IMR-90 (cell line): ENCODE data around the gene LAIR1. TPM values are rescaled to one million over a fixed set of nuclear protein-coding genes. Genes with fewer than 3 reads are reported as not detected.

Experiments used
- ATAC-seq: fragments of 200-7000 bp; cut with Tn5 transposase; 2 replicates; pipeline ENCODE4 v1.9.1; 2020; ENCODE audit warnings: low read depth, mild to moderate bottlenecking, moderate library complexity
- BruUV-seq: library from RNA; stranded (reverse); fragments of 400-500 nt; replicated peaks from 2 replicates; lab custom pipeline; 2021; lab: Mats Ljungman, UMichigan
- CTCF ChIA-PET: fragments of 300-600 bp; formaldehyde crosslinking; extraction: SDS; loops from one replicate; lab custom pipeline; 2021; ENCODE audit warnings: antibody characterized with exemption; lab: Yijun Ruan, JAX
- POLR2A ChIA-PET: fragments of 300-600 bp; sonication (Branson Sonifier 250); formaldehyde crosslinking; loops from one replicate; lab custom pipeline; 2022; ENCODE audit warnings: antibody characterized with exemption; ENCODE audit not compliant: unreplicated experiment; lab: Charles Lee
- DNase-seq: peaks from one replicate; pipeline ENCODE4 v3.0.0; 2013
- H2AFZ ChIP-seq: replicated peaks from 2 replicates; pipeline ENCODE3; 2013; ENCODE audit warnings: low read length, mild to moderate bottlenecking; ENCODE audit not compliant: poor library complexity
- H2AK5ac ChIP-seq: 2 replicates; pipeline ENCODE4 v1.6.1; 2013; ENCODE audit warnings: low read depth, low read length, inconsistent platforms
- H2AK9ac ChIP-seq: replicated peaks from 2 replicates; pipeline ENCODE3; 2013; ENCODE audit warnings: mild to moderate bottlenecking, low read depth, low read length, moderate library complexity; ENCODE audit not compliant: poor library complexity
- H2BK120ac ChIP-seq: 2 replicates; pipeline ENCODE4 v1.6.1; 2013; ENCODE audit warnings: low read depth, low read length, inconsistent platforms
- H2BK15ac ChIP-seq: 3 replicates; pipeline ENCODE4 v1.6.1; 2013; ENCODE audit warnings: low read depth, low read length, inconsistent platforms
- H2BK20ac ChIP-seq: 2 replicates; pipeline ENCODE4 v1.6.1; 2013; ENCODE audit warnings: low read depth, mild to moderate bottlenecking, inconsistent platforms, low read length, moderate library complexity
- H2BK5ac ChIP-seq: 2 replicates; pipeline ENCODE4 v1.6.1; 2013; ENCODE audit warnings: mild to moderate bottlenecking, low read depth, low read length, inconsistent platforms; ENCODE audit not compliant: poor library complexity, severe bottlenecking
- H3K14ac ChIP-seq: replicated peaks from 2 replicates; pipeline ENCODE4 v1.6.1; 2013; ENCODE audit warnings: low read depth, low read length, inconsistent platforms
- H3K18ac ChIP-seq: 2 replicates; pipeline ENCODE4 v1.6.1; 2013; ENCODE audit warnings: low read depth, low read length, control low read depth
- H3K23ac ChIP-seq: 2 replicates; pipeline ENCODE4 v1.6.1; 2013; ENCODE audit warnings: low read depth, low read length, inconsistent platforms
- H3K27ac ChIP-seq: 2 replicates; pipeline ENCODE4 v1.5.1; 2013; ENCODE audit warnings: mild to moderate bottlenecking, control low read depth, low read length; ENCODE audit not compliant: insufficient read depth
- H3K27me3 ChIP-seq: 2 replicates; pipeline ENCODE4 v1.6.1; 2013; ENCODE audit warnings: low read length; ENCODE audit not compliant: control insufficient read depth, insufficient read depth
- H3K36me3 ChIP-seq: 2 replicates; pipeline ENCODE4 v1.6.1; 2013; ENCODE audit warnings: low read length, mixed read lengths; ENCODE audit not compliant: control insufficient read depth, insufficient read depth
- H3K4ac ChIP-seq: 2 replicates; pipeline ENCODE4 v1.6.1; 2013; ENCODE audit warnings: low read depth, low read length, inconsistent platforms
- H3K4me1 ChIP-seq: 2 replicates; pipeline ENCODE4 v1.6.1; 2013; ENCODE audit warnings: low read length, mixed read lengths; ENCODE audit not compliant: control insufficient read depth, insufficient read depth
- H3K4me2 ChIP-seq: 2 replicates; pipeline ENCODE4 v1.6.1; 2013; ENCODE audit warnings: low read depth, mild to moderate bottlenecking, control low read depth, low read length, moderate library complexity
- H3K4me3 ChIP-seq: 2 replicates; pipeline ENCODE4 v1.5.1; 2013; ENCODE audit warnings: low read depth, mild to moderate bottlenecking, control low read depth, low read length, moderate library complexity; ENCODE audit not compliant: insufficient read depth
- H3K56ac ChIP-seq: 2 replicates; pipeline ENCODE4 v1.6.1; 2013; ENCODE audit warnings: low read length, inconsistent platforms; ENCODE audit not compliant: insufficient read depth; ENCODE audit errors: extremely low read depth
- H3K79me1 ChIP-seq, 2 experiments: 2 replicates each; pipeline ENCODE4 v1.6.1; 2013; ENCODE audit warnings: low read length in 2 of 2, inconsistent platforms in 1 of 2, low read depth in 1 of 2
- H3K9ac ChIP-seq: 2 replicates; pipeline ENCODE4 v1.6.1; 2013; ENCODE audit warnings: low read depth, low read length, control low read depth
- H3K9me1 ChIP-seq: 2 replicates; pipeline ENCODE4 v1.6.1; 2013; ENCODE audit warnings: low read length, inconsistent platforms; ENCODE audit not compliant: insufficient read depth
- H3K9me3 ChIP-seq: 2 replicates; pipeline ENCODE4 v1.6.1; 2013; ENCODE audit warnings: low read length; ENCODE audit not compliant: control insufficient read depth, insufficient read depth
- H4K20me1 ChIP-seq: 2 replicates; pipeline ENCODE4 v1.6.1; 2013; ENCODE audit warnings: low read length, inconsistent platforms; ENCODE audit not compliant: insufficient read depth
- H4K5ac ChIP-seq: 2 replicates; pipeline ENCODE4 v1.6.1; 2013; ENCODE audit warnings: mild to moderate bottlenecking, low read depth, low read length, control low read depth
- H4K8ac ChIP-seq, 2 experiments: 2 replicates each; pipeline ENCODE4 v1.6.1; 2013; ENCODE audit warnings: low read depth in 2 of 2, low read length in 2 of 2, control low read depth in 1 of 2, inconsistent platforms in 1 of 2
- H4K91ac ChIP-seq: 2 replicates; pipeline ENCODE4 v1.6.1; 2013; ENCODE audit warnings: low read depth, low read length, inconsistent platforms; ENCODE audit not compliant: insufficient read depth
- BHLHE40 ChIP-seq: fragments of 150-350 bp; IDR thresholded peaks from 2 replicates; pipeline ENCODE4 v1.6.1; 2016; ENCODE audit warnings: mild to moderate bottlenecking, low read depth, low read length
- CEBPB ChIP-seq: IDR thresholded peaks from 2 replicates; pipeline ENCODE4 v1.6.1; 2012; ENCODE audit warnings: low read depth, low read length, improper control_type of control experiment
- NFE2L2 ChIP-seq: fragments of 150-350 bp; IDR thresholded peaks from 2 replicates; pipeline ENCODE4 v1.6.1; 2016; ENCODE audit warnings: low read depth, mild to moderate bottlenecking, low read length
- POLR2A ChIP-seq: IDR thresholded peaks from 2 replicates; pipeline ENCODE4 v1.6.1; 2012; ENCODE audit warnings: mild to moderate bottlenecking, low read depth, low read length
- RFX5 ChIP-seq: IDR thresholded peaks from 2 replicates; pipeline ENCODE4 v1.8.0; 2012; ENCODE audit warnings: low read depth, mild to moderate bottlenecking, low read length, moderate library complexity
- SMC3 ChIP-seq: fragments of 150-350 bp; IDR thresholded peaks from 2 replicates; pipeline ENCODE4 v1.6.1; 2016; ENCODE audit warnings: low read depth, mild to moderate bottlenecking, antibody characterized with exemption, low read length, moderate library complexity
- WGBS, 2 experiments: methylation state at CpG; one replicate each; pipeline versions ENCODE4 v1.1.5 to v1.1.7; 2013; ENCODE audit warnings: missing lambda C conversion rate in 2 of 2; ENCODE audit not compliant: insufficient read length in 1 of 2; ENCODE audit errors: extremely low coverage in 2 of 2; 5-methylcytosine and 5-hydroxymethylcytosine counted together
- dilution Hi-C: fragments of 300-500 bp; cut with HindIII; formaldehyde crosslinking; loops from one replicate; pipeline ENCODE4 v1.14.3; 2018; ENCODE audit warnings: low sequenced_read_pairs; ENCODE audit not compliant: unreplicated experiment
- in situ Hi-C: fragments of 300-500 bp; cut with MboI; formaldehyde crosslinking; loops from 3 replicates; pipeline ENCODE4 v1.14.3; 2019; ENCODE audit warnings: low sequenced_read_pairs, inconsistent platforms, mixed read lengths
- intact Hi-C: fragments of 100-400 bp; cut with micrococcal nuclease; formaldehyde crosslinking; loops from 2 replicates; pipeline ENCODE4 v1.10.0; 2022
- polyA plus RNA-seq, 3 experiments: library from polyadenylated mRNA; depleted of rRNA; stranded (reverse); fragments of >200 nt; gene quantifications; 2 replicates each; pipeline ENCODE4 v1.2.3, GENCODE V29; 2012; ENCODE audit warnings: low replicate concordance in 1 of 3
- total RNA-seq: library from RNA; depleted of rRNA; stranded (reverse); fragments of >200 nt; gene quantifications from 2 replicates; pipeline ENCODE4 v1.2.3, GENCODE V29; 2012

Gene LAIR1
- total and polyA plus RNA-seq, 2 of the 4 experiments (the other 2 are of a cell fraction), result not detected

DNA sequence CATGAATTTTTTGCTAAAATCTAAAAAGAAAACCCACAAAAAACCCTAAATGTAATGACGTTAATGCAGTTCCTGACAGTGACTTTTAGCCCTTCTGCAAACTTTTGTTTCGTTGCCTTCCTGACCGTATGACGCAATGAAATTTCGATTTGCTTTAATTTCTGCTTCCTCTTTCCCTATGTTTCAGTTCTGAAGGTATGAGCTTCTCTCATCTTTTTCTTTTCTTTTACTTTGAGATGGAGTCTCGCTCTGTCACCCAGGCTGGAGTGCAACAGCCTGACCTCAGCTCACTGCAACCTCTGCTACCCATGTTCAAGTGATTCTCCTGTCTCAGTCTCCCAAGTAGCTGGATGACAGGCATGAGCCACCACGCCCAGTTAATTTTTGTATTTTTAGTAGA is 45.7 kb downstream of the LAIR1 start:
- in situ Hi-C loops, result no loop called here
- DNase-seq (no peak), ATAC-seq (no peak)
- H3K9ac ChIP-seq, result no peak overlapping the region
- no peak overlapping the region for H2AK9ac ChIP-seq
- no peak overlapping the region for H3K14ac ChIP-seq
- H3K4me1 ChIP-seq, result no peaks in the 10 kb centered on the region
- no peaks in the 10 kb centered on the region for H3K9me1 ChIP-seq
- H3K27ac ChIP-seq, result no peak overlapping the region
- WGBS, 2 experiments, result 20% methylated on average over 1 of the region's 7 CpGs; no CpG with 5 or more reads in 1 of the 2 experiments
- no peaks in the 10 kb centered on the region for H4K20me1 ChIP-seq
- H3K18ac ChIP-seq, result no peak overlapping the region
- H4K8ac ChIP-seq, result no peak overlapping the region
- H2AK5ac ChIP-seq, result no peak overlapping the region
- H3K56ac ChIP-seq, result no peak overlapping the region
- H3K36me3 ChIP-seq, result no peaks in the 10 kb centered on the region
- H3K9me3 ChIP-seq, result no peaks in the 10 kb centered on the region
- no peak overlapping the region for H2BK5ac ChIP-seq
- H3K4me3 ChIP-seq, result no peak overlapping the region
- no peaks in the 10 kb centered on the region for H3K27me3 ChIP-seq
- CTCF ChIA-PET, result no interaction called here
- POLR2A ChIA-PET, result no interaction called here
- dilution Hi-C loops, result no loop called here
- no peak overlapping the region for H2BK20ac ChIP-seq
- BruUV-seq, result no TSS peak
- no peak overlapping the region for H2AFZ ChIP-seq
- intact Hi-C loops, result no loop called here
- no peak overlapping the region for H3K4ac ChIP-seq
- no peak overlapping the region for H4K5ac ChIP-seq
- H4K91ac ChIP-seq, result no peak overlapping the region
- no peak for TF ChIP-seq POLR2A
- TF ChIP-seq NFE2L2, result no peak
- peak; percentile 36; the same call in 1 of the 2 replicates for TF ChIP-seq CEBPB
- TF ChIP-seq BHLHE40, result no peak
- TF ChIP-seq RFX5, result no peak
- TF ChIP-seq SMC3, result no peak
- H3K4me2 ChIP-seq, result no peak overlapping the region
- H3K23ac ChIP-seq, result no peak overlapping the region
- no peaks in the 10 kb centered on the region for H3K79me1 ChIP-seq
- no peak overlapping the region for H2BK15ac ChIP-seq
- H2BK120ac ChIP-seq, result no peak overlapping the region
